Measurements from ENCODE around the gene CXorf38.
A peak's percentile ranks its signal among the peaks of the same experiment; 100 is the strongest.

The CXorf38 gene, protein sequence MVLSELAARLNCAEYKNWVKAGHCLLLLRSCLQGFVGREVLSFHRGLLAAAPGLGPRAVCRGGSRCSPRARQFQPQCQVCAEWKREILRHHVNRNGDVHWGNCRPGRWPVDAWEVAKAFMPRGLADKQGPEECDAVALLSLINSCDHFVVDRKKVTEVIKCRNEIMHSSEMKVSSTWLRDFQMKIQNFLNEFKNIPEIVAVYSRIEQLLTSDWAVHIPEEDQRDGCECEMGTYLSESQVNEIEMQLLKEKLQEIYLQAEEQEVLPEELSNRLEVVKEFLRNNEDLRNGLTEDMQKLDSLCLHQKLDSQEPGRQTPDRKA

DNA sequence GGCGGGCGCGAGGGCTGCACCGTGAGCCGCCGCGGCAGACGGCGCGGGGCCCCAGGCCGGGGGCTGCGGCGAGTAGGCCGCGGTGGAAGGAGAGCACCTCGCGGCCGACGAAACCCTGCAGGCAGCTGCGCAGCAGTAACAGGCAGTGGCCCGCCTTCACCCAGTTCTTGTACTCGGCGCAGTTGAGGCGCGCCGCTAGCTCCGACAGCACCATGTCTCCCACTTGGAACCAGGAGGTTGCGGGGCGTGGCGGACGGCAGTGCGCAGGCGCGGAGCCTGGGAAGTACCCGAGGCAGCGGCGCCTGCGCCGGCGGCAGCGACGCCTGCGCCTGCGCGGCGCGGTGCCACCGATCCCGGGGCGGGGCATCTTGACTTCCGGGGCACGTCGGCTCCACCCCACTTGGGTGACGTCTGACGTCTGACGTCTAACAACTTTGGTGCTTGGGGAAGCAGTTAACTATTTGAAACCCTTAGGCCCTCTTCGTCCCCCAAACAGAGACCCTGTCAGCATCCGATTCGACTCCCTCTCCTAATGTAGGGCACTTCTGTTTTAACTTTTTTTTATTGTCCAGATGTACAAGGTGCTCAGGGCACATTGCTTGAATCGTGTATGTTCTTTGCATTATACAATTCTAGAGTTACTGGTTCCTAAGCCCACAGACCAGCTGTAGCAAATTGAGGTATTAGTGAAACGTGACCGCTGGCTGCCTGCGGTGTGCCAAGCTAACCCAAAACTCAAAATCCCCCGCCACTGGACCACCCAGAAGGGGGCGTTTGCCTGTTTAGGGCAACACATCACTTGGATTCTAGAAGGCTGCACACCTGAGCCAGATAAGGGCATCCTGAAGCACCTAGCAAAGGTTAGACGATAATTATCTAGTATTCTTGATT lies at the start of gene CXorf38:
Gene CXorf38, minus strand, starts transcription at position 255 of the 891 bp plus-strand sequence. Its CDS starts 41 bp downstream, at position 214.
- peak within 1 kb of the TSS; percentile 59 for H3K9ac ChIP-seq (ENCODE audit: low read length)
- H3K4me1 ChIP-seq (ENCODE audit: control insufficient read depth, insufficient read depth, low read length), result peaks cover 6% of the 10 kb centered on the region
- no peaks in the 10 kb centered on the region for H3K36me3 ChIP-seq (ENCODE audit: control insufficient read depth, insufficient read depth, low read length)
- H3K27me3 ChIP-seq (ENCODE audit: control insufficient read depth, insufficient read depth, low read length), result no peaks in the 10 kb centered on the region
- peak within 1 kb of the TSS; percentile 78 for H3K4me3 ChIP-seq (ENCODE audit: low read length)
- H3K27ac ChIP-seq (ENCODE audit: low read depth, low read length), result peak within 1 kb of the TSS; percentile 56

DNA sequence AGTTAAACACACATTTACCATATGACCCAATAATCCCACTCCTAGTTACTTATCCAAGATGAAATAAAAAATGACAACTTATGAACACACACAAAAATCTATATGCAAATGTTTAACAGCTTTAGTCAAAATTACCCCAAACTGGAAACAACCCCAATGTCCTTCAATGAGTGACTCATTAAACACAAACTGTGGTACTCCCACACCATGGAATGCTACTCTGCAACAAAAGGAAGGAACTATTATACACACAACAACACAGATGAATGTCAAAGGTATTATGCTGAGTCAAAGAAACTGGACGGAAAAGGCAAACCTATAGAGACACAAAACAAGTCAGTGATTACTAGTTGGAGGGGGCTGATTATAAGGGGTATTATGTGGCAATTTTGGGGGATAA lies 47.4 kb upstream of the CXorf38 start:
- no peaks in the 10 kb centered on the region for H3K27me3 ChIP-seq (ENCODE audit: control insufficient read depth, insufficient read depth, low read length)
- no peak overlapping the region for H3K4me3 ChIP-seq (ENCODE audit: low read length)
- no peaks in the 10 kb centered on the region for H3K4me1 ChIP-seq (ENCODE audit: control insufficient read depth, insufficient read depth, low read length)
- no peak overlapping the region for H3K9ac ChIP-seq (ENCODE audit: low read length)
- no peak overlapping the region for H3K27ac ChIP-seq (ENCODE audit: low read depth, low read length)
- peaks cover 4% of the 10 kb centered on the region for H3K36me3 ChIP-seq (ENCODE audit: control insufficient read depth, insufficient read depth, low read length)

DNA sequence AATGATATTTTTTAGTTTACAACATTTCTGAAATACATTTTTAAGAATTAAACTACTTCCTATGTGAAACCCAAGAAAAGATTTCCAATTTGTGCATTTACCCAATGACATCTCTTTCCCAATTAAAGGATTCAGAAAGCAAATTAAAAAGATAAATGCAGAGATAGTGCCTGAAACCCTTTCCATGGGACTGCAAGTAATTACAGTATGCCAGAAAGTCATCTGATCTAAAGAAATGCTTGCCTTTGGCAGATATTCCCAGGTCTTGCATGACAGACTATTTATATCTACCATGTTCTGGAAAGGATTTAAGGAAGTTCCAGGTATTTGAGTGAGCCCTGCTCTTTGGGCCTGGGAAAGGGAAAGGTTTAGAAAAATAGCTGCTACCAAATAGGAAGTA lies 41.6 kb upstream of the CXorf38 start:
- H3K9ac ChIP-seq (ENCODE audit: low read length), result no peak overlapping the region
- peaks cover 10% of the 10 kb centered on the region for H3K36me3 ChIP-seq (ENCODE audit: control insufficient read depth, insufficient read depth, low read length)
- no peaks in the 10 kb centered on the region for H3K4me1 ChIP-seq (ENCODE audit: control insufficient read depth, insufficient read depth, low read length)
- H3K27me3 ChIP-seq (ENCODE audit: control insufficient read depth, insufficient read depth, low read length), result no peaks in the 10 kb centered on the region
- H3K4me3 ChIP-seq (ENCODE audit: low read length), result no peak overlapping the region
- no peak overlapping the region for H3K27ac ChIP-seq (ENCODE audit: low read depth, low read length)

DNA sequence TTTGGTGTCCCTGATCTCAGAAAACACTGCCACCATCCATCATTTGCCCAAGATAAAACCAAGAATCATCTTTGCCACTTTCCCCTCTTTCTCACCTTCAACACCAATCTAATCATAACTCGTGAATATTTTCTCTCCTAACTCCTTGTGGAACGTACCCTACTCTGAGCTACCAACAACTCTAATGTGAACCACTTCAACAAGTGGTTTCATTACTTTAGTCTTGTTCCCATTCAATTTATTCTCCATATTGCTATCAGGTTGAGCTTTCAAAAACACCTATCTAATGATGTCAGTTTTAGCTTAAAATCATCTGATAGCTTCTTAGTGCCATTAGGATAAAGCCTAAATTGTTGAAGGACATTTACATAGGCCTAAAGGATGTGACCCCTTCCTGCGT lies 39.8 kb upstream of the CXorf38 start:
- no peaks in the 10 kb centered on the region for H3K4me1 ChIP-seq (ENCODE audit: control insufficient read depth, insufficient read depth, low read length)
- peaks cover 8% of the 10 kb centered on the region for H3K36me3 ChIP-seq (ENCODE audit: control insufficient read depth, insufficient read depth, low read length)
- no peak overlapping the region for H3K4me3 ChIP-seq (ENCODE audit: low read length)
- H3K27ac ChIP-seq (ENCODE audit: low read depth, low read length), result no peak overlapping the region
- no peak overlapping the region for H3K9ac ChIP-seq (ENCODE audit: low read length)
- no peaks in the 10 kb centered on the region for H3K27me3 ChIP-seq (ENCODE audit: control insufficient read depth, insufficient read depth, low read length)

DNA sequence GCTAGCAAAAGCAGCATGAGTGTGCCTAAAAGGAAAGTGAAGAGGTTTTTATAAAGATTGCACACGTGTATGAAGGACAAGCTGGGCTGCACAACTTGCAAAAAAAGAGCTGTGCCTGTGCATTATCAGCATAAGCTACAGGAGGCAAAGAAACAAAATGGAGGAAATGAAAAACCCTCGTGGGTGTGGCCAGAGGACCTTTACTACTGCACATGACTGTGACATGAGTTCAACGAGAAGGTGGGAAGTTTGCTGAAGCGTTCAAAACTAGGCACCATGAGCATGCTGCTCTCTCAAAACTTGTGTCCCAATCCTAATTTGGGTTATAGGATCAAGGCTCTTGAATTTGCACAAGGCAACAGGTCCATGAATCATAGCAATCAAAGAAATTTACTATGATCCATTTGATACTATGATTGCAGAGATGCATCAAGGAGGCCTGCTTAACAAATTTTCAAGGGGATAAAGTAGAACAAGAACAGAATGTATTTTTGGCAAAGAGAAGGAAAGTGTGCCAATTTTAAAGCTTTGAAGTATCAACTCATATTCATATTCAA lies 38.1 kb upstream of the CXorf38 start:
- no peaks in the 10 kb centered on the region for H3K4me1 ChIP-seq (ENCODE audit: control insufficient read depth, insufficient read depth, low read length)
- no peaks in the 10 kb centered on the region for H3K27me3 ChIP-seq (ENCODE audit: control insufficient read depth, insufficient read depth, low read length)
- no peak overlapping the region for H3K27ac ChIP-seq (ENCODE audit: low read depth, low read length)
- peaks cover 8% of the 10 kb centered on the region for H3K36me3 ChIP-seq (ENCODE audit: control insufficient read depth, insufficient read depth, low read length)
- H3K9ac ChIP-seq (ENCODE audit: low read length), result no peak overlapping the region
- no peak overlapping the region for H3K4me3 ChIP-seq (ENCODE audit: low read length)

DNA sequence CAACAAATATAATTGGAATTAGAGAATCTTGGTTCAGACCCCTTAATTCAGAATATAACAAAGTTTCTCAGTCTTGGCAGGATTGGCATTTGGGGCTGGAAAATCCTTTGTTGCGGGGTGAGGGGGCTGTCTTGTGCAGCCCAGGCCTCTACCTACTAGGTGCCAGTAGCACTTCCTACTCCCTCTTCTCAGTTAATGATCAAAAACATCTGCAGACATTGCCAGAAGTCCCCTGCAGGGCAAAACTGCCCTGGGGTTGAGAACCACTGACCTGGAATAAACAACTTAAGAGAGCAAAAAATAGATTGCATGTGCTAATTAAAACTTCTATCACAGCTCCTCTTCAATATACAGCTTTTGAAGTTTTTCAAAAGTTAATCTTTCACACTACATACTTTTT lies 36.7 kb upstream of the CXorf38 start:
- no peak overlapping the region for H3K4me3 ChIP-seq (ENCODE audit: low read length)
- H3K4me1 ChIP-seq (ENCODE audit: control insufficient read depth, insufficient read depth, low read length), result no peaks in the 10 kb centered on the region
- peaks cover 5% of the 10 kb centered on the region for H3K36me3 ChIP-seq (ENCODE audit: control insufficient read depth, insufficient read depth, low read length)
- H3K27ac ChIP-seq (ENCODE audit: low read depth, low read length), result no peak overlapping the region
- H3K27me3 ChIP-seq (ENCODE audit: control insufficient read depth, insufficient read depth, low read length), result no peaks in the 10 kb centered on the region
- H3K9ac ChIP-seq (ENCODE audit: low read length), result no peak overlapping the region

DNA sequence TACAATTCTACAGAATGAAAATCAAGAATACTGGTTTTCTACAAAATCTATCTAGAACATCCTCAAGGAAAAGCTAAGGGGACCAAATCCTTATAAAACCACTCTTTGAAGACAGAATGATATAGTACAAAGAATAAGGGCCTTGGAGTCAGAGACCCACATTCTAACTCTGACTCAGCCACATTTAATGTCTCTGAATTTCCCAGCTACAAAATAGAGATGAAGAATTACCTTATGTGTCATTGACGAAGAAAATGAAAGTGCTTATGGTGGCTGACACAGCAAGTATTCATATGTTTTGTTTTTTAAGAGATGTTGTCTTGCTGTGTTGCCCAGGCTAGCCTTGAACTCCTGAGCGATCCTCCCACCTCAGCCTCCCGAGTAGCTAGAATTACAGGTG lies 35.9 kb upstream of the CXorf38 start:
- H3K9ac ChIP-seq (ENCODE audit: low read length), result no peak overlapping the region
- peaks cover 5% of the 10 kb centered on the region for H3K36me3 ChIP-seq (ENCODE audit: control insufficient read depth, insufficient read depth, low read length)
- no peaks in the 10 kb centered on the region for H3K4me1 ChIP-seq (ENCODE audit: control insufficient read depth, insufficient read depth, low read length)
- H3K27ac ChIP-seq (ENCODE audit: low read depth, low read length), result no peak overlapping the region
- no peak overlapping the region for H3K4me3 ChIP-seq (ENCODE audit: low read length)
- H3K27me3 ChIP-seq (ENCODE audit: control insufficient read depth, insufficient read depth, low read length), result no peaks in the 10 kb centered on the region

DNA sequence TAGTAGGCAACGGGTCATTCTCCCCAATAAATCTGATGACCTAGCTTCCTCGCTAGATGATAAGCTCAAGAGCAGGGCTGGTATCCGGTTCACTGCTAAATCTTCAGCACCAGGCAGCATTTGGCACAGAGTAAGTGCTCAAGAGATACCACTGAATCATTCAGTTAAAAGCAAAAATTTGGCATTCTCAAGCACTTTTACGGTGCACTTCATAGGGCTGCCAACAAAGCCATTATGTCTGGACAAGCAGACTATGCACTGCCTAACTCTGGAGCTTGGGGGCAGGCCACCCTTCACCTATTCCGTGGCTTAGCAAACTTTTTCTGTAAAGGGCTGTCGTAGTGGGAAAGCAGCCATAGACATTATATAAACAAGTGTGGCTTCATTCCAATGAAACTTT lies 23.8 kb upstream of the CXorf38 start:
- Histone ChIP-seq H3K27ac (ENCODE audit: low read depth, low read length) (no peak overlapping the region), H3K4me1 (ENCODE audit: control insufficient read depth, insufficient read depth, low read length) (no peaks in the 10 kb centered on the region), H3K9ac (ENCODE audit: low read length) (no peak overlapping the region), H3K27me3 (ENCODE audit: control insufficient read depth, insufficient read depth, low read length) (peaks cover 2% of the 10 kb centered on the region), H3K4me3 (ENCODE audit: low read length) (no peak overlapping the region), H3K36me3 (ENCODE audit: control insufficient read depth, insufficient read depth, low read length) (peaks cover 10% of the 10 kb centered on the region)

DNA sequence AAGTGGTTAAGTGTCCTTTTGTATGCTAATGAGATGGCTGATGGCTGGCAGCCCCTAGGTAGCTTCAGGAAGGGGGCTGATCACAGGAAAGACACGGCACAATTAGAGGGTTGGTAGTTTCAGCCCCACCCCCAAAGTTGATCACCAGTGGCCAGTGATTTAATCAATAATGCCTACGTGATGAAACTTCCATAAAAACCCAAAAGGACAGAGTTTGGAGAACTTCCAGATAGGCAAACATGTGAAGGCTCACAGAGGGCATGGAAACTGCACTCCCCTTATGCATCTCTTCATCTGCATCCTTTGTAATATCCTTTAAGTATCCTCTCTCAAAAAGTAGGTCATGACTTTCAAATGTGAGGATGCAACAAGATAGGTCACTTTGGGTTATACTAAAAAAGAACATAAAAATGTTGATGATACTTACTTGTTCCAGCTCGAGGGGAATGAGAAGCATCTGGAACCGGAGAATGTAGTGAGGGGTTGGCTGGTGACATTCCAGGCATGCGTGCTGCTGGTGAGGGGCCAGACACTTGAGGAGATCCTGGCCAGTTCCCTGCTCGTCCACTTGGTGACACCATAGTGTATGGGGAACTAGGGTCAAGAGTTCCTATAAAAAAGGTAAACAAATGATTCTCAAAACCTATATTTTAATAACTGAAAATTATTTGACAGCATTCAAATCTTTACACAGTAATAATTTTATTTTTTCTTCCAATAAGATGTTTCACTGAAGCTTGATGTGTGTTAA lies 16.7 kb upstream of the CXorf38 start:
- Histone ChIP-seq H3K36me3 (ENCODE audit: control insufficient read depth, insufficient read depth, low read length) (peaks cover 12% of the 10 kb centered on the region), H3K4me1 (ENCODE audit: control insufficient read depth, insufficient read depth, low read length) (no peaks in the 10 kb centered on the region), H3K9ac (ENCODE audit: low read length) (no peak overlapping the region), H3K27ac (ENCODE audit: low read depth, low read length) (no peak overlapping the region), H3K27me3 (ENCODE audit: control insufficient read depth, insufficient read depth, low read length) (no peaks in the 10 kb centered on the region), H3K4me3 (ENCODE audit: low read length) (no peak overlapping the region)

DNA sequence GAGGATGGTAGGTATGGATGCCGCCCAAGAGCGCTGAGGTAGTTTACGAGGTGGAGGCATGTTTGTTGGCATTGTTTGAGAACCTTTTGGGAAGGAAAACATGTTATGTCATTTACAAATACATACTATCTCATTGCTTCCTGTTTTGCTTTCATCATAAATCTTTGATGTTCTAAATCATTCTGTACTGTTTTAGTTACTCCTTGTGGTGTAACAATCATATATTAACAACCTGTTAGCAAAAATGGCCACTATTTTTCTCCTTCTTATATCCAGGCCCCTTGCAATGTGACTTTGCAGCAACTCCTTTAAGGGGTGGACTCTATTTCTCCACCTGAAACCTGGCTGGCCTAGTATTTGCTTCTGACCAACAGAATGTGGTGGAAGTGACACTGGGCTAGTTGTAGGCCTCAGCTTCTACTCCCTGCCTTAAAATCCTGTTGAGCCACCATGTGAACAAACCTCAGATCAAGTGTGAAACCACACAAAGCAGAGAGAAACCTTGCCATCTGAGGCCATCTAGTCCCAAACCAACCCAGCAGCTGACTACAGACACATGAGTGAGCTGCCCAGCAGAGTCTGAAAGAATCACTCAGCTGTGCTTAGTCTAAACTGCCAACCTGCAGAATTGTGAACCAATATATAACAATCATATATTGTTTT lies 15.8 kb upstream of the CXorf38 start:
- Histone ChIP-seq H3K27me3 (ENCODE audit: control insufficient read depth, insufficient read depth, low read length) (no peaks in the 10 kb centered on the region), H3K27ac (ENCODE audit: low read depth, low read length) (no peak overlapping the region), H3K4me1 (ENCODE audit: control insufficient read depth, insufficient read depth, low read length) (no peaks in the 10 kb centered on the region)

DNA sequence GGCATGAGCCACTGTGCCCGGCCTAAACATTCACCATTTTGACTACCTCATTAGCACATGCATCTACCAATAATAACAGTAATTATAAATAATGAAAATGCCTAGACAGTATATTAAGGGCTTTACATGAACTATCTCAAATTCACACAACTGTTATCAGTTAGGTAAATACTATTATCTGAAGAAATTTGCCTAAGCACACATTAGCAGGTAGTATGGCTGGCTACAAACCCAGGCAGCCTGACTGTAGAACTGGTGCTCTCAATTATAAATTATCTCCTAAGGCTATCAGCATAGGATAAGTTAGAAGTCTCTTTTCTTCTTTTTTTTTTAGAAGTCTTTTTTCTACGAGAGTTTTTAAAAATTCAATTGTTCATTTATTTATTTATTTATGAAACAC lies 14.1 kb upstream of the CXorf38 start:
- peaks cover 6% of the 10 kb centered on the region for H3K36me3 ChIP-seq (ENCODE audit: control insufficient read depth, insufficient read depth, low read length)
- no peak overlapping the region for H3K4me3 ChIP-seq (ENCODE audit: low read length)
- no peak overlapping the region for H3K27ac ChIP-seq (ENCODE audit: low read depth, low read length)

More for the DNA sequence above, 15.8 kb upstream of the CXorf38 start:
- H3K4me3 ChIP-seq (ENCODE audit: low read length), result no peak overlapping the region
- H3K9ac ChIP-seq (ENCODE audit: low read length), result no peak overlapping the region
- peaks cover 12% of the 10 kb centered on the region for H3K36me3 ChIP-seq (ENCODE audit: control insufficient read depth, insufficient read depth, low read length)

More for the DNA sequence above, 14.1 kb upstream of the CXorf38 start:
- H3K9ac ChIP-seq (ENCODE audit: low read length), result no peak overlapping the region
- H3K27me3 ChIP-seq (ENCODE audit: control insufficient read depth, insufficient read depth, low read length), result no peaks in the 10 kb centered on the region
- H3K4me1 ChIP-seq (ENCODE audit: control insufficient read depth, insufficient read depth, low read length), result no peaks in the 10 kb centered on the region

Data from rectal smooth muscle tissue (tissue), 1 donor.